K562 (cell line): ENCODE measurements around the gene DNASE1L3. TPM values are rescaled to one million over a fixed set of nuclear protein-coding genes. Genes with fewer than 3 reads are reported as not detected.

Experiments used
- ETV1 ChIP-seq: fragments of 450-650 bp; conservative IDR thresholded peaks from 2 replicates; pipeline ENCODE4 v1.6.1; 2016; ENCODE audit warnings: missing genetic modification characterization, control low read depth, low read depth, missing compliant biosample characterization
- KDM4B ChIP-seq, 2 experiments: fragments of 450-650 bp in 1 of 2; sonication (generic) in 1 of 2; IDR thresholded peaks; 2 replicates each; pipeline ENCODE4 v1.6.1; 2016 to 2017; ENCODE audit warnings: borderline replicate concordance in 2 of 2, antibody characterized with exemption in 1 of 2, low read depth in 1 of 2, mild to moderate bottlenecking in 1 of 2
- polyA plus RNA-seq, 8 experiments: library from polyadenylated mRNA; depleted of rRNA in 4 of 8; stranded (reverse) in 5 of 8; unstranded in 3 of 8; fragments of >200 nt; fragmentation: Nextera tagmentation in 2 of 8; fragmentation: Illumina TruSeq in 1 of 8; extraction: Ambion mirVana in 2 of 8; extraction: Trizol in 1 of 8; gene quantifications; 2 replicates each; pipeline versions ENCODE4 v1.2.1 to v1.2.3, GENCODE V29; 2011 to 2014; ENCODE audit warnings: inconsistent platforms in 1 of 8, missing spikeins in 1 of 8
- total RNA-seq, 7 experiments: library from RNA; depleted of rRNA in 6 of 7; stranded (reverse); fragments of >200 nt in 6 of 7; fragmentation: Illumina TruSeq in 2 of 7; extraction: Trizol in 2 of 7; gene quantifications; 2 replicates each; pipeline versions ENCODE4 v1.2.1 to v1.2.3, GENCODE V29; 2011 to 2021; ENCODE audit warnings: low replicate concordance in 1 of 7
- TF ChIP-seq, protein P1 (sequence below), 2 experiments: fragments of 150-350 bp in 1 of 2; IDR thresholded peaks; 2 replicates each; pipeline ENCODE4 v1.6.1; 2012 to 2016; ENCODE audit warnings: low read depth in 2 of 2, low read length in 2 of 2, mild to moderate bottlenecking in 1 of 2, moderate library complexity in 1 of 2
- TF ChIP-seq, protein P2 (sequence below): fragments of 250-450 bp; sonication (Bioruptor Pico); IDR thresholded peaks from 2 replicates; pipeline ENCODE4 v1.4.0; 2020

The DNASE1L3 gene
- total and polyA plus RNA-seq, 9 of the 15 experiments (the other 6 are each of a cell fraction or from before 2014, with no cell fraction given) = 0.06 TPM; not detected in 8

DNA sequence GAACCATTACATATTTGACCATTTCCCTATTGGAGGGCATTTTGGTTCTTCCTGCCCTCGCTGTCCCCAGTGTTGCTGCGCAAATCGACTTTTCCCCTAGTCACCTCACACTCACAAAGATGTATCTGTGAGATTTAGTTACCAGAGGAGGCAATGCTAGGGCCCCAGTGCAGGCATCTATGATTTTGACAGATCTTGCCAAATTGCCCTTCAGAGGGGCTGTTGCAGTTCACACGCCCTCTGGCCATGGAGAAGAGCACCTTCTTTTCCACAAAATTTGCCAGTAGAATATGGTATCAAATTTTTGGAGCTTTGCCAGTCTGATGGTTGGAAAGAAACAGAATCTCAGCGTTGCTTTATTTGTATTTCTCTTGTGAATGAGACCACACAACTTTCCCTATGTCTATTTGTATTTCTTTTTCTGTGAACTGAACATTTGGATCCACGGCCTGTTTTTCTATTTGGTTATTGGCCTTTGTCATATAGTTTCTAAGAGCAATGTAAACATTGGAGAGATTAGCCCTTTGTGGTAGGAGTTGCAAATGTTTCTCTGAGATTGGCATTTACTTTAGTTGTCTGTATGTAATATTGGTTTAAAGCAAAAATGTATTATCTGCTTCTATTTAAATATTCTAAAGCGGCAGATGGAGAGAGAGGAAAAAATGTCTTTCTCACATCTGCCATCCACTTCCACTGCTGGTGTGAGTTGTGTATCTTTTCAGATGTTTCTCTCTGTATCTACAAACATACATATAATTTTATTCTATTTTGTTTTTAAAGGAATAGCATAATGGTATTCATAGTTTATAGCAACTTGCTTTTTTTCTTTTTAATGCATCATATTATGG lies 66.1 kb downstream of the DNASE1L3 start (continued):
- TF ChIP-seq, protein P1, sequence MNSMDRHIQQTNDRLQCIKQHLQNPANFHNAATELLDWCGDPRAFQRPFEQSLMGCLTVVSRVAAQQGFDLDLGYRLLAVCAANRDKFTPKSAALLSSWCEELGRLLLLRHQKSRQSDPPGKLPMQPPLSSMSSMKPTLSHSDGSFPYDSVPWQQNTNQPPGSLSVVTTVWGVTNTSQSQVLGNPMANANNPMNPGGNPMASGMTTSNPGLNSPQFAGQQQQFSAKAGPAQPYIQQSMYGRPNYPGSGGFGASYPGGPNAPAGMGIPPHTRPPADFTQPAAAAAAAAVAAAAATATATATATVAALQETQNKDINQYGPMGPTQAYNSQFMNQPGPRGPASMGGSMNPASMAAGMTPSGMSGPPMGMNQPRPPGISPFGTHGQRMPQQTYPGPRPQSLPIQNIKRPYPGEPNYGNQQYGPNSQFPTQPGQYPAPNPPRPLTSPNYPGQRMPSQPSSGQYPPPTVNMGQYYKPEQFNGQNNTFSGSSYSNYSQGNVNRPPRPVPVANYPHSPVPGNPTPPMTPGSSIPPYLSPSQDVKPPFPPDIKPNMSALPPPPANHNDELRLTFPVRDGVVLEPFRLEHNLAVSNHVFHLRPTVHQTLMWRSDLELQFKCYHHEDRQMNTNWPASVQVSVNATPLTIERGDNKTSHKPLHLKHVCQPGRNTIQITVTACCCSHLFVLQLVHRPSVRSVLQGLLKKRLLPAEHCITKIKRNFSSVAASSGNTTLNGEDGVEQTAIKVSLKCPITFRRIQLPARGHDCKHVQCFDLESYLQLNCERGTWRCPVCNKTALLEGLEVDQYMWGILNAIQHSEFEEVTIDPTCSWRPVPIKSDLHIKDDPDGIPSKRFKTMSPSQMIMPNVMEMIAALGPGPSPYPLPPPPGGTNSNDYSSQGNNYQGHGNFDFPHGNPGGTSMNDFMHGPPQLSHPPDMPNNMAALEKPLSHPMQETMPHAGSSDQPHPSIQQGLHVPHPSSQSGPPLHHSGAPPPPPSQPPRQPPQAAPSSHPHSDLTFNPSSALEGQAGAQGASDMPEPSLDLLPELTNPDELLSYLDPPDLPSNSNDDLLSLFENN (IDR thresholded peaks at IDR 0.05; ENCODE audit: low read depth in 2 of 2, low read length in 2 of 2) = no peak
- TF ChIP-seq ETV1 (tag) (no peak), KDM4B (IDR thresholded peaks at IDR 0.05; ENCODE audit: borderline replicate concordance in 2 of 2, low read depth in 1 of 2) (no peak)
- TF ChIP-seq, protein P2, sequence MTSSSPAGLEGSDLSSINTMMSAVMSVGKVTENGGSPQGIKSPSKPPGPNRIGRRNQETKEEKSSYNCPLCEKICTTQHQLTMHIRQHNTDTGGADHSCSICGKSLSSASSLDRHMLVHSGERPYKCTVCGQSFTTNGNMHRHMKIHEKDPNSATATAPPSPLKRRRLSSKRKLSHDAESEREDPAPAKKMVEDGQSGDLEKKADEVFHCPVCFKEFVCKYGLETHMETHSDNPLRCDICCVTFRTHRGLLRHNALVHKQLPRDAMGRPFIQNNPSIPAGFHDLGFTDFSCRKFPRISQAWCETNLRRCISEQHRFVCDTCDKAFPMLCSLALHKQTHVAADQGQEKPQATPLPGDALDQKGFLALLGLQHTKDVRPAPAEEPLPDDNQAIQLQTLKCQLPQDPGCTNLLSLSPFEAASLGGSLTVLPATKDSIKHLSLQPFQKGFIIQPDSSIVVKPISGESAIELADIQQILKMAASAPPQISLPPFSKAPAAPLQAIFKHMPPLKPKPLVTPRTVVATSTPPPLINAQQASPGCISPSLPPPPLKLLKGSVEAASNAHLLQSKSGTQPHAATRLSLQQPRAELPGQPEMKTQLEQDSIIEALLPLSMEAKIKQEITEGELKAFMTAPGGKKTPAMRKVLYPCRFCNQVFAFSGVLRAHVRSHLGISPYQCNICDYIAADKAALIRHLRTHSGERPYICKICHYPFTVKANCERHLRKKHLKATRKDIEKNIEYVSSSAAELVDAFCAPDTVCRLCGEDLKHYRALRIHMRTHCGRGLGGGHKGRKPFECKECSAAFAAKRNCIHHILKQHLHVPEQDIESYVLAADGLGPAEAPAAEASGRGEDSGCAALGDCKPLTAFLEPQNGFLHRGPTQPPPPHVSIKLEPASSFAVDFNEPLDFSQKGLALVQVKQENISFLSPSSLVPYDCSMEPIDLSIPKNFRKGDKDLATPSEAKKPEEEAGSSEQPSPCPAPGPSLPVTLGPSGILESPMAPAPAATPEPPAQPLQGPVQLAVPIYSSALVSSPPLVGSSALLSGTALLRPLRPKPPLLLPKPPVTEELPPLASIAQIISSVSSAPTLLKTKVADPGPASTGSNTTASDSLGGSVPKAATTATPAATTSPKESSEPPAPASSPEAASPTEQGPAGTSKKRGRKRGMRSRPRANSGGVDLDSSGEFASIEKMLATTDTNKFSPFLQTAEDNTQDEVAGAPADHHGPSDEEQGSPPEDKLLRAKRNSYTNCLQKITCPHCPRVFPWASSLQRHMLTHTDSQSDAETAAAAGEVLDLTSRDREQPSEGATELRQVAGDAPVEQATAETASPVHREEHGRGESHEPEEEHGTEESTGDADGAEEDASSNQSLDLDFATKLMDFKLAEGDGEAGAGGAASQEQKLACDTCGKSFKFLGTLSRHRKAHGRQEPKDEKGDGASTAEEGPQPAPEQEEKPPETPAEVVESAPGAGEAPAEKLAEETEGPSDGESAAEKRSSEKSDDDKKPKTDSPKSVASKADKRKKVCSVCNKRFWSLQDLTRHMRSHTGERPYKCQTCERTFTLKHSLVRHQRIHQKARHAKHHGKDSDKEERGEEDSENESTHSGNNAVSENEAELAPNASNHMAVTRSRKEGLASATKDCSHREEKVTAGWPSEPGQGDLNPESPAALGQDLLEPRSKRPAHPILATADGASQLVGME = no peak
